Measurements from ENCODE around the gene DENND2D. TPM values are rescaled to one million over a fixed set of nuclear protein-coding genes. Genes with fewer than 3 reads are reported as not detected.

Gene DENND2D
- total RNA-seq, 2 donors from 2014 or later: 15.8 to 19.8 TPM

DNA sequence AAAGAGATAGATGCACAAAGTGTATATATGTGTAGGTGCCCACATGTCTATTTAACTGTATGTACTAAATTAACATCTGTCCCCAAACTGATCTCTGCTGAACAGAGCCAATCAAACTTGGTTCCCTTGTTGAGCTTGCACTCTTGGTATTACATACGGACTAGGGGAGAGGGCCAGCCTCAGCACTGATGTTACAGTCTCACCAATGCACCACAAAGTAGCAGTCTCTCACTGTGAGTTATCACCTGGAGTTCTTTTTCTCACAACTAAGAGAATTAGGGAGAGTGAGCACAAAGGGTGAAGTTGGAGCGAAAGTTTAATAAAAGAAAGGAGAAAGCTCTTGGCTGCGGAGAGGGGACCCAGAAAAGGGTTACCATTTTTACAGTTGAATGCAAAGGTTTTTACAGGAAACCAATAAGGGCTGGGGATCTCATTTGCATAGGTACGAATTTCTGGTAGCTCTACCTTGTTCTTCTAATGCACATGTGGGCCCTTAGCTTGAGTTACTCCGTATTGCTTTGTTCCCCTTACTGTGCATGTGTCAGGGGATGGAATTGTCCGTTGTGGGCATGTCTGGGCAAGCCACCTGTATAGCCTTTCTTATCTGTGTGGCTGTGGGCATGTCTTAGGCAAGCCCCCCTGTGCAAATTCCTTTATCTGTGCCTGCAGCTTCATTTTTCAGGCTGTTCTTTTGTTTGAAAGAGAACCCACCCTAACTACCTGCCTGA lies 13.8 kb upstream of the DENND2D start:
- no peaks in the 10 kb centered on the region for H3K27me3 ChIP-seq (replicated peaks; ENCODE audit: insufficient read depth)
- H3K4me1 ChIP-seq (ENCODE audit: control insufficient read depth in 1 of 2, low read depth in 2 of 2): no peaks in the 10 kb centered on the region
- no peaks in the 10 kb centered on the region for H3K9me3 ChIP-seq
- TF ChIP-seq, protein P1, sequence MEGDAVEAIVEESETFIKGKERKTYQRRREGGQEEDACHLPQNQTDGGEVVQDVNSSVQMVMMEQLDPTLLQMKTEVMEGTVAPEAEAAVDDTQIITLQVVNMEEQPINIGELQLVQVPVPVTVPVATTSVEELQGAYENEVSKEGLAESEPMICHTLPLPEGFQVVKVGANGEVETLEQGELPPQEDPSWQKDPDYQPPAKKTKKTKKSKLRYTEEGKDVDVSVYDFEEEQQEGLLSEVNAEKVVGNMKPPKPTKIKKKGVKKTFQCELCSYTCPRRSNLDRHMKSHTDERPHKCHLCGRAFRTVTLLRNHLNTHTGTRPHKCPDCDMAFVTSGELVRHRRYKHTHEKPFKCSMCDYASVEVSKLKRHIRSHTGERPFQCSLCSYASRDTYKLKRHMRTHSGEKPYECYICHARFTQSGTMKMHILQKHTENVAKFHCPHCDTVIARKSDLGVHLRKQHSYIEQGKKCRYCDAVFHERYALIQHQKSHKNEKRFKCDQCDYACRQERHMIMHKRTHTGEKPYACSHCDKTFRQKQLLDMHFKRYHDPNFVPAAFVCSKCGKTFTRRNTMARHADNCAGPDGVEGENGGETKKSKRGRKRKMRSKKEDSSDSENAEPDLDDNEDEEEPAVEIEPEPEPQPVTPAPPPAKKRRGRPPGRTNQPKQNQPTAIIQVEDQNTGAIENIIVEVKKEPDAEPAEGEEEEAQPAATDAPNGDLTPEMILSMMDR (IDR thresholded peaks at IDR 0.05): no peak
- ATAC-seq (ENCODE audit: insufficient number of reproducible peaks, low FRiP score, low read depth) (no peak), DNase-seq (ENCODE audit: low spot score) (no peak)
- no peak overlapping the region for H3K4me3 ChIP-seq
- no peak overlapping the region for H3K27ac ChIP-seq
- no peaks in the 10 kb centered on the region for H3K36me3 ChIP-seq

DNA sequence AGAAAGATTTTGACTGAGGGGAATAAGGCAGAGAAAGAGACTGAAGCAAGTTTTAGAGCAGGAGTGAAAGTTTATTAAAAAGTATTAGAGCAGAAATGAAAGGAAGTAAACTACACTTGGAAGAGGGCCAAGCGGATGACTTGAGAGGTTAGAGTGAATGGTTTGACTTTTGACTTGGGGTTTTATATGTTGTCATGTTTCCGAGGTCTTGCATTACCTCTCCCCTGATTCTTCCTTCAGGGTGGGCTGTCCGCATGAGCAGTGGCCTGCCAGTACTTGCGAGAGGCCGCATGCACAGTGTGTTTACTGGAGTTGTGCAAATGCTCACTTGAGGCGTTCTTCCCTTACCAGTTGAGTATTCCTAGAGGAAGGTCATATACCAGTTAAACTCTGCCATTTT lies 13.0 kb upstream of the DENND2D start:
- TF ChIP-seq, protein P1 (IDR thresholded peaks at IDR 0.05): no peak
- no peaks in the 10 kb centered on the region for H3K4me1 ChIP-seq (ENCODE audit: control insufficient read depth in 1 of 2, low read depth in 2 of 2)
- no peaks in the 10 kb centered on the region for H3K27me3 ChIP-seq (replicated peaks; ENCODE audit: insufficient read depth)
- H3K27ac ChIP-seq: no peak overlapping the region
- no peak for DNase-seq (ENCODE audit: low spot score)
- no peaks in the 10 kb centered on the region for H3K9me3 ChIP-seq
- no peak overlapping the region for H3K4me3 ChIP-seq
- no peaks in the 10 kb centered on the region for H3K36me3 ChIP-seq
- ATAC-seq (ENCODE audit: insufficient number of reproducible peaks, low FRiP score, low read depth): no peak

DNA sequence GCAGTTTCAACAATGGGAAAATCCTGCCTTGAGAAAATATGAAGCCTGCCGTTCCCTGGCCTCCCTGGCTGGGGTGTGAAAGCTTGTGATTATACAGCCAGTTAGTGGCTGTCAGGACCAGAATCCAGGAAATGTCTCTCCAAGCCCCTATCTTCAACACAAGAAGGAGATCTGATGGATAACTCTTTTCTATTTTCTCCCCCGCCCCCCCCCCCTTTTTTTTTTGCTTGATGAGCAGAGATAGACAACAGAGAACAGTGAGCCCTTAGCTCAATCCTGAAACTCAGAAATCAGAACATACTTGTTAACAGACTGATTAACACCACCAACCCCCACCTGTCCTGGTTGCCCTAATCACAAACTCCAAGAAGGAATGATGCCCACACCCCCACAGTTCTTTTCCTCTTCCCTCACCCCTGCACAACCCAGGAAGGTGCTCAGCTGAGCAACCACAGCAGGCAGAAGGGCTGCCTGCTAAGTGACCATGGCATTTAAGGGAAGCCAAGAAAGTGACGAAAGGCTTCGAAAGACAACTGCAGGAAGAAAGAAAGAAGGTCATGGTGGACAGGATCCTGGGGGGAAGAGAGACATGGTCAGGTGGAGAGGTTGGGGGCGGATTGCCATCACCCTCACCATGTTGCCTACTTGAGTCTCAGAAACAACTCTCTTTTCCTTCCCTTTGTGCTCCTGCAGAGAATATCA lies 12.3 kb upstream of the DENND2D start:
- no peak for ATAC-seq (ENCODE audit: insufficient number of reproducible peaks, low FRiP score, low read depth)
- no peak overlapping the region for H3K27ac ChIP-seq
- TF ChIP-seq, protein P1 (IDR thresholded peaks at IDR 0.05): no peak

DNA sequence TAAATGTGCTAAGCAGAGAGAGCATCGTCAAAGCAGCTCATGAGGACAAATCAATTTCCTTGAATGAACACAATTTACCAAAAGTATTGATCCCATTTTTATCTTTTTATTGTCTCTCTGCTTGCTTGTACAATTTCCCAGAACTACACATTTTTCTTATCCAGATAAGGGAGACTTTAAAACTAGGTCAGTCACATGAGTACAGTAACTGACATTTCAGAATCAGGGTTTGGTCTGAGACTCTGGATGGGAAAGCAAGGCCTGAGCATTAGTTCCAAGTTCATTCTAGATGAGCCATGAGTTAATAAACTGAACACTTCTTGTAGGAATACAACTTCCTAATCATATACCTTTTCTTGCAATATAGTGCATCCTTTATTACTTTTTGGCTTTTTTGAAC lies 11.5 kb upstream of the DENND2D start:
- no peaks in the 10 kb centered on the region for H3K9me3 ChIP-seq
- no peaks in the 10 kb centered on the region for H3K4me1 ChIP-seq (ENCODE audit: control insufficient read depth in 1 of 2, low read depth in 2 of 2)
- TF ChIP-seq, protein P1 (IDR thresholded peaks at IDR 0.05): no peak
- no peak overlapping the region for H3K27ac ChIP-seq
- DNase-seq (ENCODE audit: low spot score) (no peak), ATAC-seq (ENCODE audit: insufficient number of reproducible peaks, low FRiP score, low read depth) (no peak)
- no peak overlapping the region for H3K4me3 ChIP-seq
- H3K36me3 ChIP-seq: no peaks in the 10 kb centered on the region
- no peaks in the 10 kb centered on the region for H3K27me3 ChIP-seq (replicated peaks; ENCODE audit: insufficient read depth)

More for the DNA sequence above, 12.3 kb upstream of the DENND2D start:
- Histone ChIP-seq H3K4me1 (ENCODE audit: control insufficient read depth in 1 of 2, low read depth in 2 of 2) (no peaks in the 10 kb centered on the region), H3K9me3 (no peaks in the 10 kb centered on the region), H3K36me3 (no peaks in the 10 kb centered on the region), H3K27me3 (replicated peaks; ENCODE audit: insufficient read depth) (no peaks in the 10 kb centered on the region), H3K4me3 (no peak overlapping the region)
- DNase-seq (ENCODE audit: low spot score): no peak

DNA sequence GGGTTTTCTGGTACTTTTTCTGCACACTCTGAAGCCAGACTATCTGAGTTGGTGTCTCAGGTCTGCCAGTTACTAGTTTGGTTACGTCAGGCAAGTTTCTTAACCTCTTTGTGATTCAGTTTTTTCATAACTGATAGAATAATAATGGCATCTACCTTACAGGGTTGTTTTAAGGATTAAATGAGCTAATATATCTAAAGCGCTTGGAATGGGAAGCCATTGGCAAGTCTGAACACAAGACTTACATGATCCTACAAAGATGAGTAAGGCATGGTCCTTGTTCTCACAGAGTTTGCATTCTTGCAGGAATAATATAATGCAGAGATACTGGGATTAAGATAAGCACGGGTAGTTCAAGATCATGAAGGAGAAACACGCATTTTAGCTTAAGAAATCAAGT lies 9.2 kb upstream of the DENND2D start:
- no peaks in the 10 kb centered on the region for H3K27me3 ChIP-seq (replicated peaks; ENCODE audit: insufficient read depth)
- ATAC-seq (ENCODE audit: insufficient number of reproducible peaks, low FRiP score, low read depth) (no peak), DNase-seq (ENCODE audit: low spot score) (no peak)
- H3K9me3 ChIP-seq: no peaks in the 10 kb centered on the region
- no peaks in the 10 kb centered on the region for H3K36me3 ChIP-seq
- H3K4me3 ChIP-seq: no peak overlapping the region
- TF ChIP-seq, protein P1 (IDR thresholded peaks at IDR 0.05): no peak
- no peak overlapping the region for H3K27ac ChIP-seq
- peaks cover 0 to 4% of the 10 kb centered on the region in 2 donors for H3K4me1 ChIP-seq (ENCODE audit: control insufficient read depth in 1 of 2, low read depth in 2 of 2)
